B cell (primary cell): ENCODE measurements around the gene MISP3. TPM values are rescaled to one million over a fixed set of nuclear protein-coding genes. Genes with fewer than 3 reads are reported as not detected.

Experiments used
- ATAC-seq: fragments of 200-7000 bp; cut with Tn5 transposase; one replicate; pipeline ENCODE4 v1.10.0; 2021; ENCODE audit warnings: low read depth, mild to moderate bottlenecking, moderate number of reproducible peaks, moderate library complexity
- CTCF ChIA-PET: fragments of 350-600 bp; sonication (Branson Sonifier 250); formaldehyde crosslinking; loops from one replicate; lab custom pipeline; 2021; ENCODE audit warnings: antibody characterized with exemption, inconsistent platforms; lab: Charles Lee
- POLR2A ChIA-PET: fragments of 350-600 bp; sonication (Branson Sonifier 250); formaldehyde crosslinking; loops from one replicate; lab custom pipeline; 2021; ENCODE audit warnings: antibody characterized with exemption; lab: Charles Lee
- DNase-seq: peaks from one replicate; pipeline ENCODE4 v3.0.0; 2013
- H2AFZ ChIP-seq: 2 replicates; pipeline ENCODE4 v1.6.1; 2012; ENCODE audit warnings: mild to moderate bottlenecking, low read depth, low read length; ENCODE audit not compliant: insufficient read depth, poor library complexity, severe bottlenecking
- H3K27ac ChIP-seq, 2 donors: 1 replicate in 1 of 2; 2 replicates in 1 of 2; pipeline ENCODE4 v1.5.1; 2012 to 2013; ENCODE audit warnings: low read length in 2 of 2, mild to moderate bottlenecking in 2 of 2, moderate library complexity in 1 of 2
- H3K27me3 ChIP-seq, 4 experiments: fragments of 200-600 bp in 1 of 4; sonication (generic) in 1 of 4; replicated peaks in 1 of 4; 1 replicate in 2 of 4; 2 replicates in 2 of 4; pipeline versions ENCODE4 v1.6.1 to v1.7.0; 2013 to 2016; ENCODE audit warnings: low read length in 3 of 4, mild to moderate bottlenecking in 2 of 4, mixed read lengths in 1 of 4, moderate library complexity in 1 of 4; ENCODE audit not compliant: insufficient read depth in 4 of 4, control insufficient read depth in 3 of 4; ENCODE audit errors: control extremely low read depth in 1 of 4
- H3K36me3 ChIP-seq, 2 experiments: replicated peaks in 1 of 2; 1 replicate in 1 of 2; 2 replicates in 1 of 2; pipeline versions ENCODE4 v1.6.1 to v1.7.1; 2013; ENCODE audit warnings: low read length in 1 of 2; ENCODE audit not compliant: insufficient read depth in 2 of 2, control insufficient read depth in 1 of 2; ENCODE audit errors: control extremely low read depth in 1 of 2, extremely low read depth in 1 of 2
- H3K4me1 ChIP-seq, 2 donors: fragments of 200-600 bp in 1 of 2; sonication (generic) in 1 of 2; 1 replicate in 1 of 2; 2 replicates in 1 of 2; pipeline versions ENCODE4 v1.5.1 to v1.6.1; 2013 to 2017; ENCODE audit warnings: low read length in 2 of 2; ENCODE audit not compliant: control insufficient read depth in 2 of 2, insufficient read depth in 2 of 2
- H3K4me2 ChIP-seq: replicated peaks from 2 replicates; pipeline ENCODE3; 2012; ENCODE audit warnings: mild to moderate bottlenecking, low read depth, low read length; ENCODE audit not compliant: poor library complexity, severe bottlenecking
- H3K4me3 ChIP-seq, 5 experiments: fragments of 200-600 bp in 1 of 5; sonication (generic) in 1 of 5; 1 replicate in 3 of 5; 2 replicates in 2 of 5; pipeline versions ENCODE4 v1.5.1 to v1.7.0; 2011 to 2016; ENCODE audit warnings: low read length in 4 of 5, mild to moderate bottlenecking in 4 of 5, low read depth in 2 of 5, control low read depth in 1 of 5, moderate library complexity in 1 of 5; ENCODE audit not compliant: insufficient read depth in 1 of 5; ENCODE audit errors: control extremely low read depth in 1 of 5, extremely low read depth in 1 of 5
- H3K79me2 ChIP-seq: fragments of 200-600 bp; sonication (generic); one replicate; pipeline ENCODE4 v1.6.0; 2016; ENCODE audit warnings: low read length; ENCODE audit not compliant: control insufficient read depth, insufficient read depth
- H3K9ac ChIP-seq: fragments of 200-600 bp; sonication (generic); 2 replicates; pipeline ENCODE4 v1.6.1; 2017; ENCODE audit warnings: mild to moderate bottlenecking, low read length, moderate library complexity
- H3K9me3 ChIP-seq, 3 donors: one replicate each; pipeline versions ENCODE4 v1.6.1 to v1.7.1; 2013; ENCODE audit warnings: low read length in 2 of 3; ENCODE audit not compliant: control insufficient read depth in 2 of 3, insufficient read depth in 1 of 3; ENCODE audit errors: control extremely low read depth in 1 of 3
- H4K20me1 ChIP-seq: 2 replicates; pipeline ENCODE4 v1.6.0; 2012; ENCODE audit warnings: mild to moderate bottlenecking, low read length; ENCODE audit not compliant: insufficient read depth, control insufficient read depth, poor library complexity, severe bottlenecking
- H3K27ac Mint-ChIP-seq: one replicate; pipeline ENCODE4 v1.8.0; 2021; ENCODE audit warnings: mixed read lengths
- H3K27me3 Mint-ChIP-seq: one replicate; pipeline ENCODE4 v1.8.0; 2021; ENCODE audit warnings: mixed read lengths
- H3K4me1 Mint-ChIP-seq: one replicate; pipeline ENCODE4 v1.8.0; 2021; ENCODE audit warnings: mixed read lengths
- H3K4me3 Mint-ChIP-seq: one replicate; pipeline ENCODE4 v1.8.0; 2021; ENCODE audit warnings: mixed read lengths
- H3K9me3 Mint-ChIP-seq: one replicate; pipeline ENCODE4 v1.8.0; 2022; ENCODE audit warnings: mixed read lengths; ENCODE audit not compliant: insufficient read depth
- CTCF ChIP-seq: fragments of 200-600 bp; IDR thresholded peaks from one replicate; pipeline ENCODE4 v1.8.0; 2022; ENCODE audit warnings: antibody characterized with exemption, mild to moderate bottlenecking
- EZH2 ChIP-seq: IDR thresholded peaks from 2 replicates; pipeline ENCODE4 v1.6.1; 2012; ENCODE audit warnings: borderline replicate concordance, low read depth, mild to moderate bottlenecking, moderate library complexity, low read length; ENCODE audit not compliant: insufficient read depth, poor library complexity, severe bottlenecking
- WGBS: methylation state at CpG from one replicate; pipeline ENCODE4 v1.1.5; 2013; ENCODE audit warnings: missing lambda C conversion rate; ENCODE audit not compliant: insufficient coverage; 5-methylcytosine and 5-hydroxymethylcytosine counted together
- intact Hi-C: fragments of 100-400 bp; cut with micrococcal nuclease; formaldehyde crosslinking; loops from one replicate; pipeline ENCODE4 v1.10.0; 2022
- polyA plus RNA-seq: library from polyadenylated mRNA; depleted of rRNA; stranded (reverse); fragments of >200 nt; gene quantifications from 2 replicates; pipeline ENCODE4 v1.2.3, GENCODE V29; 2012
- total RNA-seq, 2 donors: library from RNA; stranded (reverse); fragments of 120-200 nt in 1 of 2; gene quantifications; 1 replicate in 1 of 2; 2 replicates in 1 of 2; pipeline versions ENCODE4 v1.2.3 to v1.2.4, GENCODE V29; 2013 to 2022

MISP3 gene
- total and polyA plus RNA-seq, 2 donors (not counting 1 experiment from before 2014, with no cell fraction given) = 0.34 TPM

- H3K9me3 ChIP-seq = no peaks in the 10 kb centered on the region
- H3K4me3 ChIP-seq = no peak overlapping the region
- no peaks in the 10 kb centered on the region for H3K36me3 ChIP-seq
- H3K4me3 Mint-ChIP-seq = no peak overlapping the region
- ATAC-seq = no peak
- peaks cover 13 to 16% of the 10 kb centered on the region in 2 donors for H3K4me1 ChIP-seq
- H3K79me2 ChIP-seq = peaks cover 4% of the 10 kb centered on the region
- no peak overlapping the region for H3K9ac ChIP-seq
- H3K4me2 ChIP-seq = no peak overlapping the region
- no peak overlapping the region for H2AFZ ChIP-seq
- CTCF ChIA-PET = no interaction called here
- H3K9me3 Mint-ChIP-seq = no peaks in the 10 kb centered on the region
- no peaks in the 10 kb centered on the region for H3K27me3 ChIP-seq
- POLR2A ChIA-PET = no interaction called here
- H3K27me3 Mint-ChIP-seq = no peaks in the 10 kb centered on the region
- intact Hi-C loops = no loop called here
- H3K27ac ChIP-seq = no peak overlapping the region
- H4K20me1 ChIP-seq = peaks cover 11% of the 10 kb centered on the region
- no peak for DNase-seq
- peaks cover 13% of the 10 kb centered on the region for H3K4me1 Mint-ChIP-seq
- TF ChIP-seq EZH2 = no peak
- TF ChIP-seq CTCF = no peak
- no peak overlapping the region for H3K27ac Mint-ChIP-seq
- 100% methylated on average over 1 of the region's 5 CpGs for WGBS
Measured at GRCh38 chr19:14086098-14086497, 13.5 kb downstream of the MISP3 start.

GRCh38 chr19:14088634-14089411 lies 16.2 kb downstream of the MISP3 start:
- peaks cover 11% of the 10 kb centered on the region for H4K20me1 ChIP-seq
- Mint-ChIP-seq H3K4me3 (peak overlapping the region; percentile 89), H3K27ac (peak overlapping the region; percentile 92), H3K27me3 (no peaks in the 10 kb centered on the region), H3K4me1 (peaks cover 15% of the 10 kb centered on the region), H3K9me3 (peaks cover 6% of the 10 kb centered on the region)
- no peaks in the 10 kb centered on the region for H3K36me3 ChIP-seq
- no peaks in the 10 kb centered on the region for H3K79me2 ChIP-seq
- TF ChIP-seq EZH2 = no peak
- TF ChIP-seq CTCF = no peak
- no peak overlapping the region for H3K27ac ChIP-seq
- H2AFZ ChIP-seq = no peak overlapping the region
- ChIA-PET CTCF (interaction anchor here (1.4 to 1.8 kb wide), 3 partner anchors 15 to 48 kb away, joined by 3 to 7 read pairs (median 6); partner anchors contain the start of gene ASF1B), POLR2A (interaction anchor here (0.6 kb wide), 1 partner anchor 268 kb away, joined by 8 read pairs; no protein-coding TSS in a partner anchor)
- intact Hi-C loops = no loop called here
- H3K9ac ChIP-seq = no peak overlapping the region
- H3K4me3 ChIP-seq = peak overlapping the region in 1 of 5 experiments; percentile 53
- H3K4me2 ChIP-seq = peak overlapping the region; percentile 85
- DNase-seq = no peak
- H3K9me3 ChIP-seq = peaks cover 2 to 8% (median 7%) of the 10 kb centered on the region in 3 donors
- WGBS = 96% methylated on average over 27 of the region's 30 CpGs
- H3K4me1 ChIP-seq = peaks cover 11 to 18% of the 10 kb centered on the region in 2 donors
- no peak for ATAC-seq
- H3K27me3 ChIP-seq = no peaks in the 10 kb centered on the region
